ENCODE measurements around the gene TBCE.
A peak's percentile ranks its signal among the peaks of the same experiment; 100 is the strongest.

TBCE gene

GRCh38 chr1:235409042-235409820 lies 42.0 kb downstream of the TBCE start:
- DNase-seq (ENCODE audit: low read depth in 2 of 2, low spot score in 1 of 2): no peak

- no peak for DNase-seq (ENCODE audit: low read depth in 2 of 2, low spot score in 1 of 2)
Observed at GRCh38 chr1:235410467-235410866, 43.2 kb downstream of the TBCE start.

DNA sequence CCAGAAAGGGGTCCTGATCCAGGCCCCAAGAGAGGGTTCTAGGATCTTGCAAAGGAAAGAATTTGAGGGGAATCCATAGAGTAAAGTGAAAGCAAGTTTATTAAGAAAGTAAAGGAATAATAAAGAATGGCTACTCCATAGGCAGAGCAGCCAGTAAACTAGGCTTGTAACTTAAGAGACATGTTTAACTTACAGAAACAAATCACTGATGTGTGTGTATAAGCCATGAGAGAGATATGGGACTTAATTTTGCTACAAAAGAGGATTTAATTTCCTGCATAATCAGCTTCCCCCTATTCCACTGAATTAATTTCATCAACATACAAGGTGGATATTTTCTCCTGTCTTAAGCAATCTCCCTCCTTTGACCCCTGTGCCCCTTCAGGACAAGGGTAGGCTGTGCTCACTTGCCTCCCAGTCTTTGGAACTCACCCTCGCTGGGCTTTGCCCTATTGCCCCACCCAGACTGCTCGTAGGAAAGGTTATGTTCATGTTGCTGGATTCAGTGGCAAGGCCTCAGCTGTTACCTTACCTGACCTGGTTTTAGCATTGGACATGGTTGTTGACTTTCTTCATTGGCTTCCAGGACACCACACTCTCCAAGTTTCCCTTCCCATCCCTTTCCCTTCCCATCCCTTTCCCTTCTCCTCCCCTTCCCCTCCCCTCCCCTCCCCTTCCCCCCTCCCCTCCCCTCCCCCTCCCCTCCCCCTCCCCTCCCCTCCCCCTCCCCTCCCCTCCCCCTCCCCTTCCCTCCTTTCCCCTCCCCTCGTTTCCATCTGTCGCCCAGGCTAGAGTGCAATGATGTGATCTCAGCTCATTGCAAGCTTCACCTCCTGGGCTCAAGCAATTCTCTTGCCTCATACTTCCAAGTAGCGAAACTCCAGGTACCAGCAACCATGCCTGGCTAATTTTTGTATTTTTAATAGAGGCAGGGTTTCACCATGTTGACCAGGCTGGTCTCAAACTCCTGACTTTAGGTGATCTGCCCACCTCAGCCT lies 44.6 kb downstream of the TBCE start:
- DNase-seq (ENCODE audit: low read depth in 2 of 2, low spot score in 1 of 2): no peak

DNA sequence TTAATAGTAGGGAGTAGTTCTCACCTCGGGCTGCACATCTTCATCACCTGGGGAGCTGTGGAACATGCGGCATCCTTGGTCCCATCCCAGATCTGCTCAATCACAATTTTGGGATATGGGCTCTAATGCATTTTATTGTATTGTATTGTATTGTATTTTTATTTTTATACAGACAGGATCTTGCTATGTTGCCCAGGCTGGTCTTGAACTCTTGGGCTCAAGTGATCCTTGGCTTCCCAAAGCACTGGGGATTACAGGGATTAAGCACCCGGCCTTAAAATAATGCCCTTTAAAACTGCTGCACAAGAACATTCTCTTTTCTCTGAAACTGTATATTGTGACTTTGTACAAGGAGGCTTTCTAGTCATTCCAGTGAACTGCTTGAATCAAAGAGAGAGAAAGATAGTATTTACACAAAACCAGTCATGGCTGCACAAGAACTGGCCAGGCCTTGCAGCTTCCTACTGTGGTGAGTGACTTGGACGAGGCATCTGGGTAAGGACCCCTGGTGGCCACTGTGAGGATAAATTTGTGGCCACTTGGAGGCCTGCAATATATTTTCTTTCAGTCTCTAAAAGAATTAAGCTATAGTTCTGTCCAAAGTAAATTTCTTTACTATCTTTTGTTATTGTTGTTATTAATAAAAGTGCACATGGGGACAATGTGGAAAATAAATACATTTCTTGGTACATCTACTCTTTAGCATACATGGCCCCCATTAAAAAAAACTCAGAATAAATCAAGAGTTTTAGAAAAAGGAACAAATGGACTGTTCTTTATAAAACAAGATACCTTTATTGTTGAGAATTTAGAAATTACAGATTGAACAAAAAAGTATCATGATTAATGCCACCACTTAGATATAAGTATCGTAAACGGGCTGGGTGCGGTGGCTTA lies 48.0 kb downstream of the TBCE start:
- DNase-seq (ENCODE audit: low read depth in 2 of 2, low spot score in 1 of 2): peak in 1 of 2 donors; percentile 16

GRCh38 chr1:235416662-235417049 lies 49.4 kb downstream of the TBCE start:
- no peak for DNase-seq (ENCODE audit: low read depth in 2 of 2, low spot score in 1 of 2)

GRCh38 chr1:235417086-235417697 lies 50.0 kb downstream of the TBCE start:
- DNase-seq (ENCODE audit: low read depth in 2 of 2, low spot score in 1 of 2): peak in 1 of 2 donors; percentile 46

GRCh38 chr1:235421751-235422150 lies 54.5 kb downstream of the TBCE start:
- DNase-seq (ENCODE audit: low read depth in 2 of 2, low spot score in 1 of 2): no peak

- DNase-seq (ENCODE audit: low read depth in 2 of 2, low spot score in 1 of 2): no peak
Observed at GRCh38 chr1:235423214-235423652, 56.0 kb downstream of the TBCE start.

- DNase-seq (ENCODE audit: low read depth in 2 of 2, low spot score in 1 of 2): no peak
Observed at GRCh38 chr1:235424092-235424491, 56.9 kb downstream of the TBCE start.

DNA sequence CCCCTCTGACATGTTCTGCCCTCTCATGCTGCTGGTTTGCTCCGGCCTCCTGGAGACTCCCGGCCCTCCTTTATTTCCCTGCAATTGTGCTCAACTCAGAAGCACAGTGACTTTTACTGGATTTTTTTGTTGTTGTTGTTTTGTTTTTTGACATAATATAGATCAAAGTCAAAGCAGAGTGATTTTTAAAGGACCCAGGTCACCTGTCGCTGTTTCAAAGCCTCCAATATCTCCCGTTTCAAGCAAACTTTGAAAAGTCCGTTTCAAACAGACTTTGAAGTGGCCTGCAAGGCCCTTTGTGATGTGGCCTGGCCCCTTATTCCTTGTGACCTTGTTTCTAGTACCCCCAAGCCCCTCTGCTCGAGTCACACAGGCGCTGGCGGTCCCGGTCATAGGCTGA lies 58.1 kb downstream of the TBCE start:
- DNase-seq (ENCODE audit: low read depth in 2 of 2, low spot score in 1 of 2): no peak

- DNase-seq (ENCODE audit: low read depth in 2 of 2, low spot score in 1 of 2): no peak
Observed at GRCh38 chr1:235426143-235426542, 58.9 kb downstream of the TBCE start.

DNA sequence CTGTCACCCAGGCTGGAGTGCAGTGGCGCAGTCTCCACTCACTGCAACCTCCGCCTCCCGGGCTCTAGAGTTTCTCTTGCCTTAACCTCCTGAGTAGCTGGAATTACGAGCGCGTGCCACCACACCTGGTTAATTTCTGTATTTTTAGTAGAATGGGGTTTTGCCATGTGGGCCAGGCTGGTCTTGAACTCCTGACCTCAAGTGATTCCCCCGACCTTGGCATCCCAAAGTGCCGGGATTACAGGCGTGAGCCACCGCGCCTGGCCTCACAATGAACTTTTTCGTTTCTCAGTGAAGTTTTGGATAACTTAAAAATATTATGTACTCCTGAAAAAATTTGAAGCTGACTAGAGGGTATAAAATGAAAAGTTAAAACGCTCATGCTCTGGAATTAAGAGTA lies 59.5 kb downstream of the TBCE start:
- no peak for DNase-seq (ENCODE audit: low read depth in 2 of 2, low spot score in 1 of 2)

- DNase-seq (ENCODE audit: low read depth in 2 of 2, low spot score in 1 of 2): no peak
Observed at GRCh38 chr1:235427447-235427846, 60.2 kb downstream of the TBCE start.

DNA sequence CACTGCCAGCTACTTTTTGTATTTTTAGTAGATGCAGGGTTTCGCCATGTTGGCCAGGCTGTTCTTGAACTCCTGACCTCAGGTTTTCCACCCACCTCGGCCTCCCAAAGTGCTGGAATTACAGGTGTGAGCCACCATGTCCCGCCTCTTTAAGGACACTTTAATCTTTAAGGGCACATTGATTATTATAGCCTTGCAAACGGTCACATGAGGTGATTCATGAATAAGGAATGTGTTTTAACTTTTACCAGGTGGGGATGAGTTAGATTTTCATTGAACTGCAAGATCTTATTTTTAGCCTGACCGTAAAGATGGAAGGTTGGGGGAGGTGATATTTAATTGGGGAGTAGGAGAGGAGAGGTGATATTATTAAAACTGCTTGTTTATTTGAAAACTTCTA lies 61.9 kb downstream of the TBCE start:
- DNase-seq (ENCODE audit: low read depth in 2 of 2, low spot score in 1 of 2): no peak

DNA sequence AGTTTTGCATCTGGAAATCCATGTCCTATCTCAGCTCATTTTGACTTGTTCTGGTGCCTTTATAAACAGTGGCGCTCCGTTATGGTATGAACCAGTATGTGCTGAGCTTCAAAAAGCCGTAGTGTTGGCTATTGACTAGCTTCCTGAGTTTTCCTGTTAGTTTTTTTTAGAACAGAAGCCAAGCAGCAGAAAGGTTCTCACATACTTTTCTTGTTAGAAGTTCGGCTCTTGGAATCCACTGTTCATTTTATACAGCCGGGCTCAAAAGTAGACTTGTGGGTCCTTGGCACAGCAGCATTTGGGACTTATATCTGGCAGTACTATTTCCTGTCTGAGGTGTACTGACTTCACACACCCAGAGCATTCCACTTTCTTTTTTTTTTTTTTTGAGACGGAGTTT lies 63.8 kb downstream of the TBCE start:
- no peak for DNase-seq (ENCODE audit: low read depth in 2 of 2, low spot score in 1 of 2)

DNA sequence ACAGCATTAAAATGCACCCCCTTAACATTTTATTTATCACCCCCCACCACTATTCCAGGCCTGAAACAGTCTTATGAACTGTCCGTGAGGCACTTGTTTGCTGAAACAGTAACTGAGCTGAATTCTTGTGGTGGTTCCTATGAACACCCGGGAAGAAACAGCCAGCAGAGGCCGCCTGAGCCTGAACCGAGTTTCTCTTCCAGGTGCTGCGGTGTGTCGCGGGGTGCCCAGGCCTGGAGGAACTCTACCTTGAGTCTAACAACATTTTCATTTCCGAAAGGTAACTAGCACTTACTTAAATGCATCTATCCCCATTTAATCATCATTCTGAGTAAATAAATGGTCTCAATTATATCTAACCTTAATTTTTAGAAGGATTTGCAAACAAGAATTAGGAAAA lies 66.8 kb downstream of the TBCE start:
- no peak for DNase-seq (ENCODE audit: low read depth in 2 of 2, low spot score in 1 of 2)

GRCh38 chr1:235441159-235441685 lies 74.0 kb downstream of the TBCE start:
- DNase-seq (ENCODE audit: low read depth in 2 of 2, low spot score in 1 of 2): no peak

DNA sequence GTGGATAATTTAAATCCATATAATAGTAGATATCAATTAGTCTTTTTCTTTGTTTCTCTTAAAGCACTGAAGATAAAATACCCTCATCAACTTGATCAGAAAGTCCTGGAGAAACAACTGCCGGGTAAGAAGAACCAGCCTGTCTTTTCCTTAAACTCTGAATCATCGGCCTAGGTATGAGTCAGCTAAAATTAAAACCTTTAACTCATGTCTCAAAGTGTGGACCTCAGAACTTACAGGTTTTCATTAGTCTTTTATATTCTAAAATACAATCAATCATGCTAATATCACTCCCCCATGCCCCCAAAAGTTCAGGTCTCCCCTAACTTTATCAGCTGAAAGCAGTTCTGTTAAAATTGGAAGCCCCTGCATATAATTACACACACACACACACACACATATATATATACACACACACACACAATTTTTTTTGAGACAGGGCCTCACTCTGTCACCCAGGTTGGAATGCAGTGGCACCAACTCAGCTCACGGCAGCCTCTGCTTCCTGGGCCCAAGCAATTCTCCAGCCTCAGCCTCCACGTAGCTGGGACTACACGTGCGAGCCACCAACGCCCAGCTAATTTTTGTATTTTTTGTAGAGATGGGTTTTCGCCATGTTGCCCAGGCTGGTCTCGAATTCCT lies 75.7 kb downstream of the TBCE start:
- DNase-seq (ENCODE audit: low read depth in 2 of 2, low spot score in 1 of 2): no peak

- no peak for DNase-seq (ENCODE audit: low read depth in 2 of 2, low spot score in 1 of 2)
Observed at GRCh38 chr1:235448616-235449015, 81.4 kb downstream of the TBCE start.

DNA sequence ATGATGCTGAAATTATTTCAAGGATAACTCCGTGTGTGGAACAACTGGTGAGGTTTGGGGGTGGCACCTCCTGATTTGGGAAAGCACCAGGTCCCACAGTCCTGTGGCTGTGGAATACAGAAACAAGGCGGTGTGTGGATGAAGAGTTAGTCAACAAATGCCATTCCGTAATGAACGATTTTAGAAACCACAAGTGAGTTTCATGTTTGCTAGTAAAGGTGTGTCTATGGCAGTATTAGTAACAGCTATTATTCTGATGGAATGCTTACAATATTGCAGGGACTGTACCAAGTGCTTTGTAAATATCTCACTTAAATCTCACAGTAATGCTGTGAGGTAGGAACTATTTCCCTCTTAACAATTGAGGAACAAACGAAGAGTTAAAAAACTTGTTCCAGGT lies 83.2 kb downstream of the TBCE start:
- DNase-seq (ENCODE audit: low read depth in 2 of 2, low spot score in 1 of 2): no peak
